SHP77 treated with DMSO at 0.1 percent for 48 hours (cell line): Measurements from ENCODE around the gene LAD1.
A peak's percentile ranks its signal among the peaks of the same experiment; 100 is the strongest.

Experiments used
- DNase-seq: peaks from one replicate; lab custom pipeline; 2025; lab: John Stamatoyannopoulos, UW

LAD1 gene

GRCh38 chr1:201347498-201348210 lies 51.5 kb downstream of the LAD1 start:
- no peak for DNase-seq

- no peak for DNase-seq
Observed at GRCh38 chr1:201346987-201347386, 52.1 kb downstream of the LAD1 start.

GRCh38 chr1:201346337-201346939 lies 52.7 kb downstream of the LAD1 start:
- DNase-seq, result peak; percentile 33

DNA sequence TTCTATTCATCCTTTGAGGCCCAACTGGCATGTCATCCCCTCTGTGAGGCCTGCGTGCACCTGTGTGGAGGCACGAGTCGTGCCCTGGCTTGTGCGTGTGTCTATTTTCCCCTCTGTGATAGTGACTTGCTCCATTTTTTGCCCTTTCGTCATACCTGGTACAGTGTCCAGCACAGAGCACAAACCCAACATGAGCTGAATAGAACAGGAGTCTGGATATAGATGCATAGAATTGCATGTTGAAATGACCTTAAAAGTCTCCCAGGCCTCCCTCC lies 54.1 kb downstream of the LAD1 start:
- DNase-seq, result no peak

- DNase-seq, result no peak
Observed at GRCh38 chr1:201344206-201345080, 54.7 kb downstream of the LAD1 start.

DNA sequence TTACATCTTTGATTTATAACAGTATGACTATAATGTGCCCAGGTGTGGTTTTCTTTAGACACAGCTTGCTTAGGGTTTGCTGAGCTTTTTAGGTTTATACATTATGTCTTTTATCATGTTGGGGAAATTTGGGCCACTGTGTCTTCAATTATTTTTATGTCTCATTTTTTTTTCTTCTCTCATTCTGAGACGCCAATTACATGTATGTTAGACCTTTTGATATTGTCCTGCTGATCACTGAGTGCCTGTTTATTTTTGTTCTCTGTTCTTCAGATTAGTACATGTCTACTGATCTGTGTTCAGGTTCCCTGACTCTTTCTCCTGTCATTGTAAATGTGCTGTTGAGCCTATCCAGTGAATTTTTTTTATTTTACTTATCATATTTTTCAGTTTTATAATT lies 57.7 kb downstream of the LAD1 start:
- no peak for DNase-seq

DNA sequence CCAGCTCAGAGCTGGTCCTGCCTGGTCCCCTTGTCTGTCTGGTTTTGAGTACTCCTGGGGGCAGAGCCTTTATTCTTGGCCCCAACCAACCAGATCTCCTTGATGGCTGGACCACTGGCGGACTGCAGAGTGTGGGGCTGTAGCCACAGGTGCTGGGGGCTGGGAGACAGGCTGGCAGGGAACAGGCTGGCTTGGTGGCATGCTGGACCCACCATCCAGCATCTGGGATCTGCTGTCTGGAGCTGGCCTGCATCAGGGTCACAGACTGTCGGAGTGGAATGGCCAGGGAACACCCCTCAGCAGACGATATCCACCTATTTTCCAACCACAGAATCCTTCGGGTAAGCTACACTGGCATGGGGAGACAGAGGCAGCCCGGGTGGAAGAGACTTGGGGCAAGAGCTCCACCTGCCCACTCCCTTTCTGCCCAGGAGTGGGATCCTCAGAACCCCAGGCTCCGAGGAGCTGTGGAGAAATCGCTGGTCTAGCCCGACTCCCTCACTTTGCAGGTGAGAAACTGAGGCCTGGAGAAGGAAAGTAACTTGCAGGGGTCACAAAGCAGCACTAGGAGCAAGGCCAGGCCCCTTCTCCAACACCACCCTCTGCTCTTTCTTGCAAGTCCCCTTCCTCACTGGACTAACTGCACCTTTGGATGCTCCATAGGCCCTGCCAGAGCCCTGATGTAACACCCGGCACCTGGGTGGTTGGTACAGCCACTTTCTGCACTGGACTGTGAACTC lies 62.2 kb downstream of the LAD1 start:
- no peak for DNase-seq

- no peak for DNase-seq
Observed at GRCh38 chr1:201335901-201336300, 63.2 kb downstream of the LAD1 start.

DNA sequence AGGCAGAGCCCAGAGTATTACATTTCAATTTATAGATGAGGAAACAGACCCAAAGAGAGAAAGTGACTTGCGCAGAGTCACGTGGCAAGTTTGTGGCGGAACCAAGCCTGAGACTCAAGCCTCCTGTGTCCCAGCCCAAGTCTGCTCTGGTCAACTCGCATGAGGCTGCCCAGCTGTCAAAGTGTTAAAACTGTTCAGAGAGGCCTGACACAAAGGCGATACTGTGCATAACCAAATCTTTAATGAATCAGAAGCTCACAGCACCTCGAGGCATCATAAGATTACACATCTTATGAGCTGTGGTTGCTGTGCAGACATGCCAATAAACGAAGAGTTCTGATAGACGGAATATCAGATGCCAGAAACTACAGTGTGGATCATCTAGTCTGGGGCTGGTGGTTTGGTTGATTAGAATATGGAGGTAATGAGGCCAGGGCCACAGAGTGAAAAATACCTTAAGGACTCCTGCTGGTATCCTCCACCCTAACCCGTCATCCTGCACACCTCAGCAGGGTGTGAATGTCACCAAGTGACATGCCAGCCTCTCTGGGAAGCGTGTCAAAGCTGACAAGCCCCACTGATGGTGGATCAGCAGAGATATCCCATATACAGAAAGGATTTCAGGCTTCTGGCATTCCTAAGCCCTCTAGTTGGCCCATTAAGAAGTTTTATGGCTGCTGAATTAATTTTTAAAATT lies 63.8 kb downstream of the LAD1 start:
- no peak for DNase-seq

- no peak for DNase-seq
Observed at GRCh38 chr1:201334325-201335173, 64.6 kb downstream of the LAD1 start.

DNA sequence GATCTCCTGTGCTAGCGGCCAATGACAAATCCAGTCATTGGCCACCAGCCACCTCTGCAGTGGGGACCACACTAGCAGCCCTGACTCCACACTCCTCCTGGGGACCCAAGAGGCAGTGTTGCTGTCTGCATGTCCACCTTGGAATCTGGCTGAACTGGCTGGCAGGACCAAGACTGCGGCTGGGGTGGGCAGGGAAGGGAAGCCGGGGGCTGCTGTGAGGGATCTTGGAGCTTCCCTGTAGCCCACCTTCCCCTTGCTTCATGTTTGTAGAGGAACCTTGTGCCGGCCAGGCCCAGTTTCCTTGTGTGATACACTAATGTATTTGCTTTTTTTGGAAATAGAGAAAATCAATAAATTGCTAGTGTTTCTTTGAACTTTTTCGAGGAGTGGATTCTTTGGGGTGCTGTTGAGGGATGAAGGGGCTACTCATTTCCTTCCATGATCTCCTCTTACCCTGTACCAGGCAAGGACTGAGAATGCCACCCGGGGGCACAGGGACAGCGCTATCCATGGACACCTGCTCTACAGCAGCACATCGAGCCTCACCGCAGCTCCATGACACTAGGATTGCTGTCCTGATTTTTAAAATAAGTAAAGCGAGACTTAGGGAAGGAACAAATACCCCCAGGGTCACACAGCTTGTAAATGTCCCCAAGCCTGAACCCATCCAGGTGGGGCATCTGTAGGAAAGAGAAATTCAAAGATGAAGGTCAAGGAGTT lies 66.3 kb downstream of the LAD1 start:
- no peak for DNase-seq

GRCh38 chr1:201332021-201332420 lies 67.1 kb downstream of the LAD1 start:
- no peak for DNase-seq

- no peak for DNase-seq
Observed at GRCh38 chr1:201331166-201331565, 68.0 kb downstream of the LAD1 start.
